NCI-H2227 (cell line): ENCODE measurements around the gene RIMS1.
A peak's percentile ranks its signal among the peaks of the same experiment; 100 is the strongest.

Source experiments
- DNase-seq: peaks from one replicate; lab custom pipeline; 2025; ENCODE audit not compliant: unreplicated experiment; lab: John Stamatoyannopoulos, UW

RIMS1 gene

GRCh38 chr6:72081871-72082270 lies 195.5 kb downstream of the RIMS1 start:
- DNase-seq: no peak

- no peak for DNase-seq
Measured at GRCh38 chr6:72083976-72084375, 197.6 kb downstream of the RIMS1 start.

GRCh38 chr6:72084992-72085569 lies 198.7 kb downstream of the RIMS1 start:
- peak; percentile 7 for DNase-seq

GRCh38 chr6:72094506-72094905 lies 208.2 kb downstream of the RIMS1 start:
- DNase-seq: no peak

GRCh38 chr6:72102561-72102960 lies 216.2 kb downstream of the RIMS1 start:
- no peak for DNase-seq

GRCh38 chr6:72111611-72112010 lies 225.3 kb downstream of the RIMS1 start:
- DNase-seq: no peak

GRCh38 chr6:72130327-72130726 lies 244.0 kb downstream of the RIMS1 start:
- no peak for DNase-seq

GRCh38 chr6:72132427-72132826 lies 246.1 kb downstream of the RIMS1 start:
- DNase-seq: no peak

GRCh38 chr6:72132851-72133250 lies 246.5 kb downstream of the RIMS1 start:
- no peak for DNase-seq

GRCh38 chr6:72133324-72133723 lies 247.0 kb downstream of the RIMS1 start:
- no peak for DNase-seq

GRCh38 chr6:72140795-72141194 lies 254.4 kb downstream of the RIMS1 start:
- no peak for DNase-seq

- DNase-seq: no peak
Measured at GRCh38 chr6:72149715-72150114, 263.4 kb downstream of the RIMS1 start.

- no peak for DNase-seq
Measured at GRCh38 chr6:72151742-72152141, 265.4 kb downstream of the RIMS1 start.

GRCh38 chr6:72175916-72176315 lies 289.6 kb downstream of the RIMS1 start:
- no peak for DNase-seq

GRCh38 chr6:72182337-72183246 lies 296.2 kb downstream of the RIMS1 start:
- peak; percentile 80 for DNase-seq

GRCh38 chr6:72203983-72204382 lies 317.6 kb downstream of the RIMS1 start:
- no peak for DNase-seq

- DNase-seq: no peak
Measured at GRCh38 chr6:72205500-72205899, 319.1 kb downstream of the RIMS1 start.

- DNase-seq: no peak
Measured at GRCh38 chr6:72206606-72207005, 320.3 kb downstream of the RIMS1 start.

- no peak for DNase-seq
Measured at GRCh38 chr6:72212686-72213085, 326.3 kb downstream of the RIMS1 start.

GRCh38 chr6:72213654-72214053 lies 327.3 kb downstream of the RIMS1 start:
- DNase-seq: no peak

- DNase-seq: no peak
Measured at GRCh38 chr6:72216222-72217068, 330.1 kb downstream of the RIMS1 start.

GRCh38 chr6:72217626-72218025 lies 331.3 kb downstream of the RIMS1 start:
- no peak for DNase-seq
